GM06990 (cell line): ENCODE data around the gene MDM2.
"Not testable (repeated sequence)": the region's sequence is repeated elsewhere in the genome, so short reads cannot be mapped to it uniquely, and the experiment has no call there.

Experiments used
- DNase-seq: peaks from one replicate; pipeline ENCODE4 v3.0.0-alpha.2; 2011; ENCODE audit not compliant: insufficient read length; ENCODE audit errors: extremely low read depth
- H3K27me3 ChIP-seq: replicated peaks from 2 replicates; pipeline ENCODE4 v1.6.0; 2011; ENCODE audit warnings: low read length; ENCODE audit not compliant: control insufficient read depth, insufficient read depth
- H3K36me3 ChIP-seq: 2 replicates; pipeline ENCODE4 v1.5.1; 2011; ENCODE audit warnings: low read length; ENCODE audit not compliant: control insufficient read depth, insufficient read depth
- H3K4me3 ChIP-seq: replicated peaks from 2 replicates; pipeline ENCODE4 v1.5.1; 2011; ENCODE audit warnings: low read depth, mild to moderate bottlenecking, control low read depth, low read length
- CTCF ChIP-seq: IDR thresholded peaks from 2 replicates; pipeline ENCODE4 v1.5.1; 2011; ENCODE audit warnings: low read length, control low read depth, mild to moderate bottlenecking, inconsistent platforms; ENCODE audit not compliant: insufficient read depth, poor library complexity, severe bottlenecking

Gene MDM2

GRCh38 chr12:68815232-68815927 lies 7.4 kb downstream of the MDM2 start:
- no peak for DNase-seq
- H3K36me3 ChIP-seq = peaks cover 10% of the 10 kb centered on the region
- H3K27me3 ChIP-seq = no peaks in the 10 kb centered on the region
- no peak overlapping the region for H3K4me3 ChIP-seq
- no peak for TF ChIP-seq CTCF

- no peak overlapping the region for H3K4me3 ChIP-seq
- no peak for TF ChIP-seq CTCF
- no peaks in the 10 kb centered on the region for H3K27me3 ChIP-seq
- H3K36me3 ChIP-seq = peaks cover 13% of the 10 kb centered on the region
- no peak for DNase-seq
Observed at GRCh38 chr12:68815928-68816800, 8.2 kb downstream of the MDM2 start.

GRCh38 chr12:68819481-68819880 lies 11.5 kb downstream of the MDM2 start:
- H3K27me3 ChIP-seq, DNase-seq, H3K4me3 ChIP-seq: not testable (repeated sequence)
- H3K36me3 ChIP-seq = peaks cover 19% of the 10 kb centered on the region

- no peaks in the 10 kb centered on the region for H3K27me3 ChIP-seq
- no peak for DNase-seq
- H3K36me3 ChIP-seq = peaks cover 24% of the 10 kb centered on the region
- H3K4me3 ChIP-seq = no peak overlapping the region
- TF ChIP-seq CTCF = no peak
Observed at GRCh38 chr12:68821357-68822188, 13.6 kb downstream of the MDM2 start.

- H3K36me3 ChIP-seq = peaks cover 25% of the 10 kb centered on the region
- H3K4me3 ChIP-seq = no peak overlapping the region
- TF ChIP-seq CTCF = no peak
- no peak for DNase-seq
- H3K27me3 ChIP-seq = no peaks in the 10 kb centered on the region
Observed at GRCh38 chr12:68823696-68824095, 15.7 kb downstream of the MDM2 start.
